ENCODE results near the gene C21orf58.

C21orf58 gene

DNA sequence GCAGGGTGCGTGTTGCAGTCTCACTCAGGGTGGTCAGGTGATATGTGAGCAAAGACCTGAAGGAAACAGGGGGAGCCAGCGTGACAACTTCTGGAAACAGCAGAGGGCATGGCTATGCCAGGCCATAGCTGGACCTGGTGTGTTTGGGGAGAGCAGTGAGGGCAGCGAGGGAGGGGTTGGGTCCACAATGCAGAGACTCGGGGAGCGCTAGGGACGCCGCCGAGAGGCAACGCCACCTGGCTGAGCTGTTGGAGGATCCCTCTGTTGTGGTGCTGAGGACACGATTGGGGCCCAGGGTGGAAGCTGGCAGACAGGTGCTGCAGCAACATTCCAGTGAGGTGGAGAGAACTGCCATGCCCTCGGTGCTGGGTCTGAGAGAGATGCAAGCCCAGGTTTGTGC, 68.5 kb downstream of the C21orf58 start:
- no peak for ATAC-seq
- no peak for DNase-seq

DNA sequence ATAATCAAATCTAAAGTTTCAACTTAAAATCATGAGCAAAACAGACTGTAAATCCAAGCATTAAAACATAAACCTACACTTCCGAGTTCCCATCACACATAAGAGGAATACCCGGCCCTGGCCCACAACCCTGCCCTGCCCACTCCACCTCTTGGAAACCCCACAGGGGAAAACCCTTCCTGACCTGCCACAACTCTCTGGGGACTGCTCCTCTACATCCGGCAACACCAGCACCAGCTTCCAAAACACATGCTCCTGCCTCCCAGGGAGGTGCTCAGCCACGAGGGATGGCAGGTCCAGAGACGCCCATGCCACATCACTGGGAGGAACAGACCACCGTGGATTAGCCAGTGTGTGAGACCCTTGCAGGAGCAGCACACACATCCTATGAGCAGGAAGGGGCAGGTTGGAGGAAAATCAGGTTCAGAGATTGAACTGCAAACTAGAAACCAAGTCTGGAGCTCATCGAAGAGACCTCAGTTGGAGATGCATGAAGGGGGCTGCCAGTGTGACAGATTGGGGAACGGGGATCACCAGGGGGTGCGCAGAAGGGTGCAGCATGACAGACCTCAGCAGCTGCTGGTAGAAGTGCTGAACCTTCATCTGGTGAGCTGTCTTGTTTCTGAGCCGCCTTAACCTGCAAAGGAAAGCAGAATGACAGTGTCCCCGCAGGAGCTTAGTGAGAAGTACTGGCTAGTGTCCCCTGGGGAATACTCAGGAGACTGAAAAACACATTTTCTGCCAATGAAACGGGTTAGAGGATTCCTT, 69.3 kb downstream of the C21orf58 start:
- DNase-seq (no peak), ATAC-seq (no peak)

DNA sequence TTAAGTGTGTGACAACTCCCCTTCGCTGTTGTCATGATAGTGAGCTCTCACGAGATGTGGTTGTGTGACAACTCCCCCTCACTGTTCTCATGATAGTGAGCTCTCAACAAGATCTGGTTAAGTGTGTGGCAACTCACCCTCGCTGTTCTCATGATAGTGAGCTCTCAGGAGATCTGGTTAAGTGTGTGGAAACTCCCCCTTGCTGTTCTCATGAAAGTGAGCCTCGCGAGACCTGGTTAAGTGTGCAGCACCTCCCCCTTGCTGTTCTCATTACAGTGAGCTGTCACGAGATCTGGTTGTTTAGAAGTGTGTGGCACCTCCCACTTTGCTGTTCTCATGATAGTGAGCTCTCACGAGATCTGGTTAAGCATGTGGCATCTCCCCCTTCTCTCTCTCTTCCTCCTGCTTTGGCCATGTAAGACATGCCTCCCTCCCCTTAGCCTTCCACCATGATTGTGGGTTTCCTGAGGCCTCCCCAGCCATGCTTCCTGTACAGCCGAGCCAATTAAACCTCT, 70.0 kb downstream of the C21orf58 start:
- ATAC-seq (peak; percentile 85), DNase-seq (peak; percentile 39)

DNA sequence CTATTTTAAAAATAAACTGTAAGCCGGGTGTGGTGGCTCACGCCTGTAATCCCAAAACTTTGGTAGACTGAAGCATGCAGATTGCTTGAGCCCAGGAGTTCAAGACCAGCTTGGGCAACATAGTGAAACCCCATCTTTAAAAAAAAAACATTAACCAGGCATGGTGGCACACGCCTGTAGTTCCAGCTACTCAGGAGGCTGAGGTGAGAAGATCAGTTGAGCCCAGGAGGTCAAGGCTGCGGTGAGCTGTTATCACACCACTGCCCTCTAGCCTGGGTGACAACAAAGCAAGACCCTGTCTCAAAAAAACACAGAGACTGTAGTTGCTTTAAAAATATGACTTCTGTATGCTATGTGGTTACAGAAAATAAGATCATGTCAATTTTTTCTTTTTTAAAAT, 70.8 kb downstream of the C21orf58 start:
- no peak for DNase-seq
- no peak for ATAC-seq
